GM12878 (cell line): ENCODE results near the gene LLPH. TPM values are rescaled to one million over a fixed set of nuclear protein-coding genes. Genes with fewer than 3 reads are reported as not detected.
A peak's percentile ranks its signal among the peaks of the same experiment; 100 is the strongest.

Experiments used
- ATAC-seq: fragments of 200-7000 bp; cut with Tn5 transposase; 3 replicates; pipeline ENCODE4 v1.9.1; 2020; ENCODE audit warnings: mild to moderate bottlenecking, moderate library complexity
- BruUV-seq: library from RNA; stranded (reverse); fragments of 400-500 nt; replicated peaks from 2 replicates; lab custom pipeline; 2021; lab: Mats Ljungman, UMichigan
- CTCF ChIA-PET: fragments of 300-600 bp; sonication (Branson Sonifier 250); formaldehyde crosslinking; extraction: SDS; loops from one replicate; lab custom pipeline; 2021; ENCODE audit warnings: inconsistent platforms; lab: Yijun Ruan, JAX
- POLR2A ChIA-PET: fragments of 350-600 bp; formaldehyde crosslinking; extraction: SDS; loops from one replicate; lab custom pipeline; 2021; ENCODE audit warnings: inconsistent platforms; lab: Charles Lee
- RAD21 ChIA-PET: fragments of 300-600 bp; sonication (Branson Sonifier 250); formaldehyde crosslinking; loops from one replicate; lab custom pipeline; 2023; ENCODE audit warnings: antibody characterized with exemption; ENCODE audit not compliant: unreplicated experiment; lab: Charles Lee
- SMC1A ChIA-PET: fragments of 300-600 bp; sonication (Branson Sonifier 250); formaldehyde crosslinking; loops from one replicate; lab custom pipeline; 2023; ENCODE audit not compliant: unreplicated experiment, uncharacterized antibody; lab: Charles Lee
- DNase-seq: peaks from one replicate; pipeline ENCODE4 v3.0.0-alpha.2; 2011; ENCODE audit warnings: low read depth, low spot score
- FAIRE-seq: peaks from 3 replicates; lab custom pipeline; 2011; peaks lifted over from hg19 to GRCh38; lab: Jason Lieb, UNC
- H2AFZ ChIP-seq: 2 replicates; pipeline ENCODE4 v1.6.0; 2011; ENCODE audit warnings: low read depth, low read length, control low read depth; ENCODE audit not compliant: control insufficient read depth
- H3K27ac ChIP-seq: 2 replicates; pipeline ENCODE4 v1.5.1; 2011; ENCODE audit warnings: control low read depth; ENCODE audit not compliant: control insufficient read depth, insufficient read depth
- H3K27me3 ChIP-seq, 2 experiments: replicated peaks in 1 of 2; 2 replicates each; pipeline versions ENCODE4 v1.6.0 to v1.6.1; 2011; ENCODE audit warnings: low read length in 1 of 2; ENCODE audit not compliant: control insufficient read depth in 2 of 2, insufficient read depth in 2 of 2
- H3K36me3 ChIP-seq, 2 experiments: 2 replicates each; pipeline ENCODE4 v1.5.1; 2011; ENCODE audit warnings: low read length in 1 of 2; ENCODE audit not compliant: control insufficient read depth in 2 of 2, insufficient read depth in 2 of 2
- H3K4me1 ChIP-seq: 2 replicates; pipeline ENCODE4 v1.6.1; 2011; ENCODE audit warnings: mild to moderate bottlenecking, low read length, moderate library complexity, mixed read lengths; ENCODE audit not compliant: control insufficient read depth, insufficient read depth
- H3K4me2 ChIP-seq: 2 replicates; pipeline ENCODE4 v1.6.0; 2011; ENCODE audit warnings: control low read depth; ENCODE audit not compliant: control insufficient read depth, insufficient read depth
- H3K4me3 ChIP-seq: fragments of 200-600 bp; sonication (generic); 2 replicates; pipeline ENCODE4 v1.5.1; 2016
- H3K79me2 ChIP-seq: 2 replicates; pipeline ENCODE4 v1.6.0; 2011; ENCODE audit warnings: low read length; ENCODE audit not compliant: control insufficient read depth, insufficient read depth
- H3K9ac ChIP-seq: 2 replicates; pipeline ENCODE4 v1.8.0; 2011; ENCODE audit warnings: low read length, control low read depth, mixed read lengths; ENCODE audit not compliant: control insufficient read depth, insufficient read depth
- H3K9me3 ChIP-seq: replicated peaks from 3 replicates; pipeline ENCODE4 v1.5.1; 2011; ENCODE audit warnings: mild to moderate bottlenecking, low read length; ENCODE audit not compliant: control insufficient read depth, insufficient read depth
- H4K20me1 ChIP-seq: 2 replicates; pipeline ENCODE4 v1.6.0; 2011; ENCODE audit not compliant: control insufficient read depth, insufficient read depth
- BHLHE40 ChIP-seq, 2 experiments: fragments of 450-650 bp in 1 of 2; IDR thresholded peaks; 2 replicates each; pipeline ENCODE4 v1.6.1; 2011 to 2017; ENCODE audit warnings: low read depth in 2 of 2, borderline replicate concordance in 1 of 2, improper control_type of control experiment in 1 of 2, low read length in 1 of 2, mild to moderate bottlenecking in 1 of 2
- BMI1 ChIP-seq: fragments of 450-650 bp; IDR thresholded peaks from 2 replicates; pipeline ENCODE4 v1.6.1; 2016; ENCODE audit warnings: mild to moderate bottlenecking, moderate library complexity, borderline replicate concordance
- BRCA1 ChIP-seq: IDR thresholded peaks from 2 replicates; pipeline ENCODE4 v1.6.1; 2011; ENCODE audit warnings: low read depth, low read length, improper control_type of control experiment
- CBFB ChIP-seq: IDR thresholded peaks from 2 replicates; pipeline ENCODE4 v1.6.1; 2016; ENCODE audit warnings: antibody characterized with exemption, low read depth
- MTA2 ChIP-seq: fragments of 450-650 bp; IDR thresholded peaks from 2 replicates; pipeline ENCODE4 v1.6.1; 2016; ENCODE audit warnings: low read depth, mild to moderate bottlenecking, moderate library complexity
- POLR2A ChIP-seq: IDR thresholded peaks from 2 replicates; pipeline ENCODE4 v1.6.1; 2011; ENCODE audit warnings: low read depth, mild to moderate bottlenecking, low read length
- POLR2AphosphoS2 ChIP-seq: IDR thresholded peaks from 2 replicates; pipeline ENCODE4 v1.6.1; 2011; ENCODE audit warnings: low read depth, mild to moderate bottlenecking, low read length, improper control_type of control experiment, moderate library complexity
- SREBF2 ChIP-seq: IDR thresholded peaks from 2 replicates; pipeline ENCODE4 v1.6.1; 2012; ENCODE audit warnings: mild to moderate bottlenecking, low read length
- SUZ12 ChIP-seq: fragments of 200-600 bp; sonication (generic); IDR thresholded peaks from one replicate; pipeline ENCODE4 v1.6.1; 2018; ENCODE audit warnings: antibody characterized with exemption, mild to moderate bottlenecking; ENCODE audit not compliant: unreplicated experiment
- ZNF207 ChIP-seq: fragments of 450-650 bp; IDR thresholded peaks from 2 replicates; pipeline ENCODE4 v1.6.1; 2014; ENCODE audit warnings: antibody characterized with exemption, mild to moderate bottlenecking, borderline replicate concordance
- ZNF687 ChIP-seq: fragments of 450-650 bp; IDR thresholded peaks from 2 replicates; pipeline ENCODE4 v1.6.1; 2017; ENCODE audit warnings: mild to moderate bottlenecking, moderate library complexity
- WGBS: methylation state at CpG from one replicate; pipeline ENCODE4 v1.1.6; 2016; ENCODE audit warnings: low lambda C conversion rate; ENCODE audit not compliant: insufficient replicate concordance, insufficient coverage; ENCODE audit errors: missing lambda C conversion rate; 5-methylcytosine and 5-hydroxymethylcytosine counted together
- in situ Hi-C: fragments of 300-500 bp; cut with MboI; formaldehyde crosslinking; loops from 9 replicates; pipeline ENCODE4 v1.14.3; 2018; ENCODE audit warnings: mixed read lengths
- intact Hi-C: fragments of 100-400 bp; cut with micrococcal nuclease; formaldehyde crosslinking; loops from one replicate; pipeline ENCODE4 v1.14.2; 2022; ENCODE audit not compliant: unreplicated experiment
- polyA plus RNA-seq, 11 experiments: library from polyadenylated mRNA; depleted of rRNA in 4 of 11; unstranded in 6 of 11; stranded (reverse) in 5 of 11; fragments of >200 nt; fragmentation: Nextera tagmentation in 4 of 11; fragmentation: Illumina TruSeq in 1 of 11; extraction: Ambion mirVana in 4 of 11; extraction: Trizol in 1 of 11; gene quantifications; 1 replicate in 1 of 11; 2 replicates in 10 of 11; pipeline versions ENCODE4 v1.2.1 to v1.2.3, GENCODE V29; 2011 to 2016; ENCODE audit warnings: inconsistent platforms in 2 of 11, missing spikeins in 2 of 11, low read depth in 1 of 11
- total RNA-seq, 4 experiments: library from RNA; depleted of rRNA in 3 of 4; stranded (reverse); fragments of >200 nt in 3 of 4; fragmentation: Illumina TruSeq in 1 of 4; extraction: Trizol in 1 of 4; gene quantifications; 2 replicates each; pipeline versions ENCODE4 v1.2.1 to v1.2.3, GENCODE V29; 2013 to 2021
- TF ChIP-seq, protein P1 (sequence below): fragments of 150-350 bp; IDR thresholded peaks from 2 replicates; pipeline ENCODE4 v1.6.1; 2014; ENCODE audit warnings: mild to moderate bottlenecking, low read depth, low read length
- TF ChIP-seq, protein P2 (sequence below): fragments of 450-650 bp; IDR thresholded peaks from 2 replicates; pipeline ENCODE4 v1.6.1; 2017; ENCODE audit warnings: low read depth, mild to moderate bottlenecking, moderate library complexity

The LLPH gene
- total and polyA plus RNA-seq, 10 of the 15 experiments (the other 5 are each of a cell fraction or from before 2014, with no cell fraction given), result 15.2 to 107 (median 70.4) TPM

DNA sequence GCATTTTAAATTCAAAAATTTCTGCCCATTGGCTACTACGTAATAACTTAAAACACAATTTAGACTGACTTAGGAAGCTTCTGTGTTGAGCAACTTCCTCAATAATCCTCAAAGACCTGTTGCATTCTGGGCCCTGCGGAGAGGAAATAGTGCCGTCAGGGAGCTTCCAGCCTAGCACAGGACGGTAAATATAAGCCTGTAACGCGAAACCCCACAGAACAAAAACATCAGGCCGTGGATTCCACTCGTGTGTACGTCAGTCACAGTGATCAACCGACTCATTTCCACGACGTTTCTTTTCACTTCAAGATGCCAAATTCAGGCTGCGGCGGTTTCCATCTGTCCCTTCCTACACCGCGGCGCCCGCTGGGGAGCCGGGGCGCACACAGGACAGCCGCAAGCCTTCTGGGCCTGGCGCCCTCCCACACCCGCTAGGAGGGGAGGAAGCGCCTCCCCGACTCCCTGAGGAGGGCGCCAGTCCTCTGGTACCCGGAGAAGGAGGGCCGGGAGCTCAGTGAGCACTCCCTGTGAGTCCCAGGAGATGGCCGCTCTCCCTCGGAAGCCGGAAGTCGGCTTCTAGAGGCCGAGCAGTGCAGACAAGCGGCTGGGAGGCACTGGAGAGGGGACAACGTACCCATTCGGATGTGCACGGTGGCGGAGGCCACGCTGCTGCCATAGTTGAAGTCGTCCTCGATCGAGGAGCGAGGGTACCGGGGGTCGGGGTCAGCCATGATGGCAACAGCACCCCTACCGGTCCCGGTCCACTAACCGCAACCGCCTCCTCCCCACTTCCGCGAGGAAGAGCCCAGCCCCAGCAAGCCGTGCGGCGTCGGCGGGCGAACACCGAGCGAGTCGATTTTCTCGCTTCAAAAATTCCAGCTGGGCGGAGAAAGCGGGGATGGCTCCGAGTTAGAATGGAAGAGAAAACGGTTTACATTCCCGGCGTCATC, 38.9 kb upstream of the LLPH start, which contains the start of gene TMBIM4:
TMBIM4 (minus strand) TSS at position 776 of the 950 bp plus-strand sequence; CDS start at position 731, 45 bp downstream.
- in situ Hi-C loops, result loop anchor here (5.0 kb wide), 1 partner anchor 133 kb away; the partner anchor contains the start of gene HELB
- TF ChIP-seq MTA2, result 0 out of 2 replicates have a peak, but pooled peaks have one; percentile 37
- peak; percentile 98; the same call in 1 of the 2 replicates for TF ChIP-seq CBFB
- TF ChIP-seq BRCA1, result no peak
- peak; percentile 44 to 79; a peak in 3 of 4 replicates for TF ChIP-seq BHLHE40 (IDR thresholded peaks at IDR 0.05; ENCODE audit: borderline replicate concordance in 1 of 2, low read depth in 2 of 2, low read length in 1 of 2)
- TF ChIP-seq POLR2AphosphoS2, result peak; percentile 63
- TF ChIP-seq ZNF207, result peak; percentile 86; the same call in 1 of the 2 replicates
- TF ChIP-seq SREBF2, result no peak
- no peak for TF ChIP-seq BMI1
- TF ChIP-seq, protein P1, sequence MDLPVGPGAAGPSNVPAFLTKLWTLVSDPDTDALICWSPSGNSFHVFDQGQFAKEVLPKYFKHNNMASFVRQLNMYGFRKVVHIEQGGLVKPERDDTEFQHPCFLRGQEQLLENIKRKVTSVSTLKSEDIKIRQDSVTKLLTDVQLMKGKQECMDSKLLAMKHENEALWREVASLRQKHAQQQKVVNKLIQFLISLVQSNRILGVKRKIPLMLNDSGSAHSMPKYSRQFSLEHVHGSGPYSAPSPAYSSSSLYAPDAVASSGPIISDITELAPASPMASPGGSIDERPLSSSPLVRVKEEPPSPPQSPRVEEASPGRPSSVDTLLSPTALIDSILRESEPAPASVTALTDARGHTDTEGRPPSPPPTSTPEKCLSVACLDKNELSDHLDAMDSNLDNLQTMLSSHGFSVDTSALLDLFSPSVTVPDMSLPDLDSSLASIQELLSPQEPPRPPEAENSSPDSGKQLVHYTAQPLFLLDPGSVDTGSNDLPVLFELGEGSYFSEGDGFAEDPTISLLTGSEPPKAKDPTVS, result no peak
- TF ChIP-seq, protein P2, sequence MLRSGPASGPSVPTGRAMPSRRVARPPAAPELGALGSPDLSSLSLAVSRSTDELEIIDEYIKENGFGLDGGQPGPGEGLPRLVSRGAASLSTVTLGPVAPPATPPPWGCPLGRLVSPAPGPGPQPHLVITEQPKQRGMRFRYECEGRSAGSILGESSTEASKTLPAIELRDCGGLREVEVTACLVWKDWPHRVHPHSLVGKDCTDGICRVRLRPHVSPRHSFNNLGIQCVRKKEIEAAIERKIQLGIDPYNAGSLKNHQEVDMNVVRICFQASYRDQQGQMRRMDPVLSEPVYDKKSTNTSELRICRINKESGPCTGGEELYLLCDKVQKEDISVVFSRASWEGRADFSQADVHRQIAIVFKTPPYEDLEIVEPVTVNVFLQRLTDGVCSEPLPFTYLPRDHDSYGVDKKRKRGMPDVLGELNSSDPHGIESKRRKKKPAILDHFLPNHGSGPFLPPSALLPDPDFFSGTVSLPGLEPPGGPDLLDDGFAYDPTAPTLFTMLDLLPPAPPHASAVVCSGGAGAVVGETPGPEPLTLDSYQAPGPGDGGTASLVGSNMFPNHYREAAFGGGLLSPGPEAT, result peak; percentile 89
- no peak for TF ChIP-seq SUZ12
- peak; percentile 96 for TF ChIP-seq POLR2A
- TF ChIP-seq ZNF687, result peak; percentile 46

More for the DNA sequence above, 38.9 kb upstream of the LLPH start, which contains the start of gene TMBIM4:
- under 1% methylated on average over 67 of the region's 67 CpGs for WGBS
- ChIA-PET RAD21 (interaction anchor here (0.6 to 2.8 kb wide), 16 partner anchors 16 to 145 kb away, joined by 3 to 20 read pairs (median 4); partner anchors contain the start of genes HELB, IRAK3 and LLPH), POLR2A (interaction anchor here (0.6 to 2.6 kb wide), 13 partner anchors 10 to 243 kb away, joined by 3 to 12 read pairs (median 4); partner anchors contain the start of genes HELB and LLPH), SMC1A (interaction anchor here (0.7 to 2.5 kb wide), 21 partner anchors 9 to 136 kb away, joined by 3 to 21 read pairs (median 6); partner anchors contain the start of genes HELB, IRAK3 and LLPH), CTCF (interaction anchor here (0.7 to 2.6 kb wide), 19 partner anchors 10 to 239 kb away, joined by 3 to 20 read pairs (median 3); partner anchors contain the start of genes IRAK3 and LLPH)
- H3K4me1 ChIP-seq, result no peaks in the 10 kb centered on the region
- FAIRE-seq (no peak), ATAC-seq (peak; percentile 90), DNase-seq (peak; percentile 77)
- peak within 1 kb of the TSS; percentile 77 for H3K4me2 ChIP-seq
- H2AFZ ChIP-seq, result peak within 1 kb of the TSS; percentile 73
- intact Hi-C loops, result loop anchor here (1.0 to 10.0 kb wide), 5 partner anchors 21 to 1765 kb away; partner anchors contain the start of genes HELB, LLPH and XPOT
- H3K79me2 ChIP-seq, result peaks cover 37% of the 10 kb centered on the region
- peaks cover 0 to 6% of the 10 kb centered on the region in 2 experiments; a peak in 1 of 4 replicates for H3K36me3 ChIP-seq
- peaks cover 19% of the 10 kb centered on the region for H3K9me3 ChIP-seq
- H3K9ac ChIP-seq, result peak within 1 kb of the TSS; percentile 94
- peak within 1 kb of the TSS; percentile 99 for H3K27ac ChIP-seq
- H3K4me3 ChIP-seq, result peak within 1 kb of the TSS; percentile 62
- BruUV-seq, result TSS peak; percentile 94
- no peaks in the 10 kb centered on the region for H4K20me1 ChIP-seq
- no peaks in the 10 kb centered on the region for H3K27me3 ChIP-seq
